Upper lobe of right lung (tissue), 1 donor: ENCODE results near the gene WNT11. TPM values are rescaled to one million over a fixed set of nuclear protein-coding genes. Genes with fewer than 3 reads are reported as not detected.

Experiments used
- ATAC-seq: fragments of 200-7000 bp; cut with Tn5 transposase; one replicate; pipeline ENCODE4 v1.9.1; 2020; ENCODE audit warnings: mild to moderate bottlenecking, moderate library complexity
- DNase-seq: peaks from one replicate; pipeline ENCODE4 v3.0.0-alpha.2; 2020
- H3K27ac ChIP-seq: fragments of 200-600 bp; one replicate; pipeline ENCODE4 v1.8.0; 2022
- H3K27me3 ChIP-seq: fragments of 200-600 bp; one replicate; pipeline ENCODE4 v1.8.0; 2022; ENCODE audit warnings: mild to moderate bottlenecking
- H3K36me3 ChIP-seq: fragments of 200-600 bp; one replicate; pipeline ENCODE4 v1.8.0; 2022
- H3K4me1 ChIP-seq: fragments of 200-600 bp; one replicate; pipeline ENCODE4 v1.8.0; 2022
- H3K4me3 ChIP-seq: fragments of 200-600 bp; one replicate; pipeline ENCODE4 v1.8.0; 2022; ENCODE audit warnings: mild to moderate bottlenecking
- H3K9me3 ChIP-seq: fragments of 200-600 bp; one replicate; pipeline ENCODE4 v1.8.0; 2022
- intact Hi-C: fragments of 100-400 bp; cut with DNase I; formaldehyde crosslinking; loops from one replicate; pipeline ENCODE4 v1.11.0; 2022
- total RNA-seq: library from RNA; stranded (reverse); fragmentation: NEBNext Ultra II Directional; extraction: Animal tissue kit (Norgen Biotek cat#: 25700); gene quantifications from one replicate; pipeline ENCODE4 v1.2.1, GENCODE V29; 2021
- TF ChIP-seq, protein P1 (sequence below): fragments of 200-600 bp; IDR thresholded peaks from one replicate; pipeline ENCODE4 v1.8.0; 2022; ENCODE audit warnings: antibody characterized with exemption
- donor health status: DM: no; HTN: yes; CAD: no; lungs with severe emphysema.

The WNT11 gene
- total RNA-seq, 1 donor from 2014 or later, result 8.7 TPM

DNA sequence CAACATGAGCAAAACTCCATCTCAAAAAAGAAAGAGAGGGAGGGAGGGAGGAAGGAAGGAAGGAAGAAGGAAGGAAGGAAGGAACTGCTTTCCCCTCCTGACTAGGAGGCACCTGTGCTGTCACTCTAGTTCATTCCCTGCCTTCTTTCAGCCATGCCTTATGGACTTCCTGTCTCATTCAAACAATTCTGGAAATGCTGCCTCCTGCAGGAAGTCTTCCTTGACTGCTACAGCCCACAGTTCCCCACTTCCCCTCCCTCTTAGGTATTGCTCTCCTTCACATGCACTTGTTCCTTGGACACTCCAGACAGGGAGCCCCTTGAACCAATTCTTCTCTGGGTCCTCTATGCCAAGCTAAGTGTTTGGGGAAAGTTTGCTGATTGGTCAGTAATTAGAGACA is 31.6 kb upstream of the WNT11 start:
- Histone ChIP-seq H3K27me3 (no peaks in the 10 kb centered on the region), H3K4me3 (no peak overlapping the region), H3K27ac (no peak overlapping the region), H3K9me3 (no peaks in the 10 kb centered on the region), H3K4me1 (peaks cover 3% of the 10 kb centered on the region), H3K36me3 (no peaks in the 10 kb centered on the region)
- DNase-seq (no peak), ATAC-seq (no peak)
- TF ChIP-seq, protein P1, sequence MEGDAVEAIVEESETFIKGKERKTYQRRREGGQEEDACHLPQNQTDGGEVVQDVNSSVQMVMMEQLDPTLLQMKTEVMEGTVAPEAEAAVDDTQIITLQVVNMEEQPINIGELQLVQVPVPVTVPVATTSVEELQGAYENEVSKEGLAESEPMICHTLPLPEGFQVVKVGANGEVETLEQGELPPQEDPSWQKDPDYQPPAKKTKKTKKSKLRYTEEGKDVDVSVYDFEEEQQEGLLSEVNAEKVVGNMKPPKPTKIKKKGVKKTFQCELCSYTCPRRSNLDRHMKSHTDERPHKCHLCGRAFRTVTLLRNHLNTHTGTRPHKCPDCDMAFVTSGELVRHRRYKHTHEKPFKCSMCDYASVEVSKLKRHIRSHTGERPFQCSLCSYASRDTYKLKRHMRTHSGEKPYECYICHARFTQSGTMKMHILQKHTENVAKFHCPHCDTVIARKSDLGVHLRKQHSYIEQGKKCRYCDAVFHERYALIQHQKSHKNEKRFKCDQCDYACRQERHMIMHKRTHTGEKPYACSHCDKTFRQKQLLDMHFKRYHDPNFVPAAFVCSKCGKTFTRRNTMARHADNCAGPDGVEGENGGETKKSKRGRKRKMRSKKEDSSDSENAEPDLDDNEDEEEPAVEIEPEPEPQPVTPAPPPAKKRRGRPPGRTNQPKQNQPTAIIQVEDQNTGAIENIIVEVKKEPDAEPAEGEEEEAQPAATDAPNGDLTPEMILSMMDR, result peak; percentile 21
- intact Hi-C loops, result no loop called here

DNA sequence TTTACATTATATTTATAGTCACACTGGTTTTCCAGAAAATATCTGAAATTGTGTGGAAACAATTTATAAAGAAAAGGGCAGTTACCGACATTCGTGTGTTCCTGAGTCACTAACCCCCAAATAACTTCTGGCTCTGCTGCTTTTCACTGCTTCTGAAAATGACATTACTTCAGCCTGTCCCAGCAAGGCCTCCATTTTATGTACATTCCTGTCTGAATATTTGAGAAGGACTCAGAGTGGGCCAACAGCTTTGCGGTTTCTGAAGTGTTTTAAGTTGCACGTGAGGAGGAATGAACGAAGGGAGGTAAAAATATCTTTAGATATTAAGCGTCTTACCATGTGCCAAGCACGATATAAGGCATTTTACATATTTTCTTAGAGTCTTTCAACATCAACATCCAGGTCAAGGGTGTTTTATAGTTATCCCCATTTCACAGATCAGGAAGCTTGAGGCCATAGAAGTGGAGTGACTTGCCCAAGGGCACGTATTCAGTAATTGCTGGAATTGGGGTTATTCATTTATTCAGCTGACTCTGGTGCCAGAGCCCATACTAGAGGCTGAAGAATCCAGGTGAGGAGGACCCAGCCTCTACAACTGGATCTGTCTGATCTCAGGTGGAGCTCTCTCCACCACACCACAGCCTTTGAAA is 30.8 kb upstream of the WNT11 start:
- Histone ChIP-seq H3K9me3 (no peaks in the 10 kb centered on the region), H3K27me3 (no peaks in the 10 kb centered on the region), H3K27ac (no peak overlapping the region), H3K36me3 (no peaks in the 10 kb centered on the region), H3K4me1 (peaks cover 3% of the 10 kb centered on the region), H3K4me3 (no peak overlapping the region)
- DNase-seq (no peak), ATAC-seq (no peak)
- intact Hi-C loops, result no loop called here
- TF ChIP-seq, protein P1, result no peak

DNA sequence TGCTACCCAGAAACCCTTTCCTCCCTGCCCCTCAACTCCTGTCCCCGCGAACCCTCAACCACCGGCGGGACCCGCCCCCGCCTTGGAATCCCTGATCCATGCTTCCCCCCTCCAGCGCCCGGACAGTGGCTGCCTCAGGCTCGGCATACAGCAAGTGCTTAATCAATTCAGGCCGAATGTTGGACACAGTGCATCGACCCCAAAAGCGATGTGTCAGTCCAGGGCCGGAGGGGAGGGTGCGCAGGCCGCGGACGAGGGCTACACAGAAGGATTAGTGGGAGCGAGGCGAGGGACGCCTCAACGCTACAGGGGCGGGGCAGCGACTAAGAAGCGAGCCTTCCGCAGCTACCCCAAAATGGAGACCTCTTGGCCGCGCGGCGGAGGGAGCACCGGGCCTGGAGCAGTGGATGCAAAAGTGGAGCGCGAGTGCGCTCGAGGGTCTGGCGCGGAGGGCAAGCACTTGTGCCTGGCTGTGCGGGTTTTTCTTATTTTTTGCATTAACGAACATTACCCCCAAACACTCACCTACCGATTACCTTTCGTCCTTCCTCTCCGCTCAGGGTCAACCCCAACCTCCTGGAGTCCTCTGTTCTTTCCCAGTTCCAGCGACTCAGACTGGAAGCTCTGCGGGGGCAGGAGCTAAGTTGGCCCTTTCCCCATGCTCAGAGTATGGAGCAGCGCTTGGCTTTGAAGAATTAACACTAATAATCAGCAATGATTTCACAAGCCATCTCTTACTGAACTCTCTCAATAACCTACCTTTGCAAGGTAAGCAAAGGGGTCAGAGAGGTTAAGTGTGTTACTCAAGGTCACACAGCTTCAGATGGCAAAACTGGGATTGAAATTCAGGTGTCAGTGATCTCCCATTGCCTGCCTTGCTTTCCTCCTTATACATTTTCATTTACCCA is 30.0 kb upstream of the WNT11 start:
- Histone ChIP-seq H3K36me3 (no peaks in the 10 kb centered on the region), H3K4me1 (peaks cover 3% of the 10 kb centered on the region), H3K4me3 (peak overlapping the region; percentile 81), H3K27ac (peak overlapping the region; percentile 87), H3K9me3 (no peaks in the 10 kb centered on the region), H3K27me3 (no peaks in the 10 kb centered on the region)
- intact Hi-C loops, result no loop called here
- ATAC-seq (peak; percentile 43), DNase-seq (peak; percentile 84)
- TF ChIP-seq, protein P1, result no peak

DNA sequence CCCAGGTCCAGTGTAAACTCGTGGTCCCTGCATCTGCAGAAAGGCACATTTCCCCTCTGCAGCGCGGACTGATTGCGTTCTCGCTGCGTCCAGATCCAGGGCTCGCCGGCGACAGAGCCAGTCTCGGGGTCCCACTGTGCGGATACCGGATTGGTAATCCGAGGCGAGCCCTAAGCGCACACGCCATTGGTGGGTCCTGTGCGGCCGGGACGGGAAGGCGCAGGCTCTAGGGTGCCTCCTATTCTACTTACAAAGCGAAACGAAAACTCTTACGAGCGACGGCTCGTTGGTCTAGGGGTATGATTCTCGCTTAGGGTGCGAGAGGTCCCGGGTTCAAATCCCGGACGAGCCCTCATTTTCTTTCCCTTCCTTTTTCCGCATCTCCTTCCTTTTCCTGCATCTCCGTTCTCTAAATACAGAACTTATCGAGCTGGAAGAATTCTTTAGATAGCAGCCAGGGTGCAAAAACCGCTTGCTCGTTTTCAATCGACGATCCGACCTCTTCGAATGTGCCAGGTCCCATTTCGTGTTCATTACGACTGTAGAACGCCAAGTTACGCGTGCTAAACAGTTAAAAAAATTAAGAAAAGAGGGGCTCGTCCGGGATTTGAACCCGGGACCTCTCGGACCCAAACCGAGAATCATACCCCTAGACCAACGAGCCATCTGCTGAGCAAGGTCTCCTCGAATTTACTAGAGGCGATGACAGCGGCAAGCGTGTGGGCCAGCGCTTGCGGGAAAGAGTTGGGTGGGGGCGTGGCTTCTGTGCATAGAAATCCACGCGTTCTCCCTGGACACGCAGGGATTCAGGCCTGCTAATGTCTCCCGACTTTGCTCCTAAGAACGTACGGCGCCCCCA is 29.2 kb upstream of the WNT11 start:
- H3K4me1 ChIP-seq, result peaks cover 3% of the 10 kb centered on the region
- DNase-seq (peak; percentile 91), ATAC-seq (peak; percentile 82)
- peak overlapping the region; percentile 87 for H3K27ac ChIP-seq
- TF ChIP-seq, protein P1, result no peak
- intact Hi-C loops, result no loop called here
- no peaks in the 10 kb centered on the region for H3K27me3 ChIP-seq
- H3K36me3 ChIP-seq, result no peaks in the 10 kb centered on the region
- peak overlapping the region; percentile 81 for H3K4me3 ChIP-seq
- H3K9me3 ChIP-seq, result no peaks in the 10 kb centered on the region

DNA sequence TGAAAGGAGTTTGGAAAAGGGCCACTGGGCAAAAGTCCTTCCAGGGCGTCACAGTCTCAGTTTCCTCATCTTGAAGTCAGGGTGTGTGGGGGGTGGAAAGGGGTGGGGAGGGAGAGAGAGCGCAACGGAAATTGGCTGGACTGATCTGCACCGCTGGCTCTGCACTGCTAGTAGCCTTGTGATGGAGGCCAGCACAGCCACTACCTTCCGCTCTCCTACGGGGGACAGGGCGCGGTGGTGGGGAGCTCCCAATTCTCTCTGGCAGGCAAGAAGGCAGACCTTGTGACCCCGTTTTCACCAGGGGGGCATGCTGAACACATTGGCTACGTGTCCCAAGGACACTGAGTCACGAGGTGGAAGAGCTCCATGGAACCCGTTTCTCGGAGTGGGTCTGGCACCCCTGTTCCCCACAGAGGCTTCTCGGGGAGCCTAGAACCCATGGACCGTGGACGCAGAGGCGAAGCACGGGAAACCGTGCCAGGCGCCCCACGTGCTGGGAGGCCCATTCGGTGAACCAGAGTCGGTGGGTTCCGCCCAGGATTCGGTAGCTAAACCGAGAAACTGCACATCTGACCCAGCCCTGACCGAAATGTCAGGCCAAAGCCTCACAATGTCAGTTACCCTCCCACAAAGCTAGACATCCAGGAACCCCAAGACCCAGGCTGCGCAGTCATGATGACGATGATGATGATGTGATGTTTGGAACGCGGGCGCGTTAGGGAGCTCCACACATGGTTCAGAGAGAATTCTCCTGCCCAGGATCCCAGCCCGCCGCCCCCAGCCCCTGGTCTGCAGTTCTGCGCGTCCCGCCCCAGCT is 28.3 kb upstream of the WNT11 start:
- H3K36me3 ChIP-seq, result no peaks in the 10 kb centered on the region
- DNase-seq, result peak; percentile 77
- intact Hi-C loops, result no loop called here
- TF ChIP-seq, protein P1, result no peak
- H3K27ac ChIP-seq, result peak overlapping the region; percentile 87
- no peaks in the 10 kb centered on the region for H3K9me3 ChIP-seq
- no peaks in the 10 kb centered on the region for H3K27me3 ChIP-seq
- H3K4me1 ChIP-seq, result peaks cover 3% of the 10 kb centered on the region
- peak overlapping the region; percentile 81 for H3K4me3 ChIP-seq
- peak; percentile 56 for ATAC-seq
